ENCODE results near the gene CNTNAP5.

GRCh38 chr2:124536591-124536990 lies 511.5 kb downstream of the CNTNAP5 start:
- no peak for TF ChIP-seq CTCF (conservative IDR thresholded peaks at IDR 0.05; ENCODE audit: low read length)
- no peak for TF ChIP-seq EZH2phosphoT487 (IDR thresholded peaks at IDR 0.05; ENCODE audit: borderline replicate concordance)
